H9 (cell line): ENCODE results near the gene LENG9. TPM values are rescaled to one million over a fixed set of nuclear protein-coding genes. Genes with fewer than 3 reads are reported as not detected.

Experiments used
- DNase-seq: peaks from one replicate; pipeline ENCODE4 v3.0.0-alpha.2; 2017
- H2AFZ ChIP-seq: one replicate; pipeline ENCODE4 v1.6.1; 2013; ENCODE audit warnings: mild to moderate bottlenecking, low read length, control low read depth, moderate library complexity
- H2AK5ac ChIP-seq: 2 replicates; pipeline ENCODE4 v1.6.1; 2013; ENCODE audit warnings: low read length, control low read depth, mixed read lengths; ENCODE audit not compliant: insufficient read length
- H2BK120ac ChIP-seq: one replicate; pipeline ENCODE4 v1.6.1; 2013; ENCODE audit warnings: low read depth, mild to moderate bottlenecking, low read length, control low read depth, inconsistent platforms; ENCODE audit not compliant: poor library complexity, severe bottlenecking
- H2BK12ac ChIP-seq: 2 replicates; pipeline ENCODE4 v1.6.1; 2013; ENCODE audit warnings: low read length, control low read depth, mixed read lengths, low read depth; ENCODE audit not compliant: insufficient read length
- H2BK15ac ChIP-seq: 2 replicates; pipeline ENCODE4 v1.6.1; 2013; ENCODE audit warnings: low read depth, low read length, control low read depth
- H2BK20ac ChIP-seq: one replicate; pipeline ENCODE4 v1.6.1; 2013; ENCODE audit warnings: low read depth, mild to moderate bottlenecking, low read length, control low read depth, inconsistent platforms; ENCODE audit not compliant: poor library complexity, severe bottlenecking
- H2BK5ac ChIP-seq: 2 replicates; pipeline ENCODE4 v1.6.1; 2013; ENCODE audit warnings: low read length, control low read depth, mixed read lengths; ENCODE audit not compliant: insufficient read length
- H3K14ac ChIP-seq: 2 replicates; pipeline ENCODE4 v1.6.1; 2013; ENCODE audit warnings: low read length, control low read depth; ENCODE audit not compliant: insufficient read depth
- H3K18ac ChIP-seq: 2 replicates; pipeline ENCODE4 v1.6.1; 2013; ENCODE audit warnings: low read depth, mild to moderate bottlenecking, mixed read lengths, low read length, control low read depth; ENCODE audit not compliant: insufficient read length
- H3K23ac ChIP-seq: 2 replicates; pipeline ENCODE4 v1.6.1; 2013; ENCODE audit warnings: low read length, control low read depth, mixed read lengths, low read depth; ENCODE audit not compliant: insufficient read length
- H3K23me2 ChIP-seq: 2 replicates; pipeline ENCODE4 v1.6.1; 2013; ENCODE audit warnings: low read depth, mild to moderate bottlenecking, mixed read lengths, low read length, control low read depth; ENCODE audit not compliant: insufficient read length, poor library complexity, severe bottlenecking
- H3K27ac ChIP-seq: 2 replicates; pipeline ENCODE4 v1.5.1; 2013; ENCODE audit warnings: low read length, control low read depth, mixed read lengths, low read depth; ENCODE audit not compliant: insufficient read length
- H3K27me3 ChIP-seq: 2 replicates; pipeline ENCODE4 v1.6.1; 2013; ENCODE audit warnings: low read length, control low read depth, inconsistent platforms; ENCODE audit not compliant: insufficient read depth
- H3K4ac ChIP-seq: 2 replicates; pipeline ENCODE4 v1.6.1; 2013; ENCODE audit warnings: low read depth, mild to moderate bottlenecking, control low read depth, inconsistent platforms, low read length, moderate library complexity
- H3K4me1 ChIP-seq: 2 replicates; pipeline ENCODE4 v1.6.1; 2013; ENCODE audit warnings: low read length, control low read depth, inconsistent platforms; ENCODE audit not compliant: insufficient read depth
- H3K4me2 ChIP-seq: 2 replicates; pipeline ENCODE4 v1.6.1; 2013; ENCODE audit warnings: low read length, control low read depth, mixed read lengths; ENCODE audit not compliant: insufficient read length, insufficient read depth
- H3K56ac ChIP-seq: 2 replicates; pipeline ENCODE4 v1.6.1; 2013; ENCODE audit warnings: low read depth, mild to moderate bottlenecking, mixed read lengths, low read length, control low read depth; ENCODE audit not compliant: insufficient read length
- H3K79me1 ChIP-seq: 2 replicates; pipeline ENCODE4 v1.6.1; 2013; ENCODE audit warnings: low read depth, mild to moderate bottlenecking, moderate library complexity, low read length, control low read depth, inconsistent platforms; ENCODE audit not compliant: insufficient read depth, poor library complexity, severe bottlenecking
- H3K79me2 ChIP-seq: 2 replicates; pipeline ENCODE4 v1.6.1; 2013; ENCODE audit warnings: low read length, control low read depth, inconsistent platforms; ENCODE audit not compliant: insufficient read depth
- H3K9ac ChIP-seq: 2 replicates; pipeline ENCODE4 v1.6.1; 2013; ENCODE audit warnings: low read length, control low read depth, mixed read lengths; ENCODE audit not compliant: insufficient read length; ENCODE audit errors: extremely low read depth
- H3K9me3 ChIP-seq: one replicate; pipeline ENCODE4 v1.6.1; 2013; ENCODE audit warnings: low read depth, low read length, inconsistent platforms; ENCODE audit not compliant: control insufficient read depth
- H3T11ph ChIP-seq: one replicate; pipeline ENCODE4 v1.6.1; 2013; ENCODE audit warnings: mild to moderate bottlenecking, low read length, control low read depth, inconsistent platforms
- H4K20me1 ChIP-seq: one replicate; pipeline ENCODE4 v1.6.1; 2013; ENCODE audit not compliant: control insufficient read depth, insufficient read length, insufficient read depth
- H4K5ac ChIP-seq: 2 replicates; pipeline ENCODE4 v1.6.1; 2013; ENCODE audit warnings: low read depth, mild to moderate bottlenecking, mixed read lengths, low read length, control low read depth; ENCODE audit not compliant: insufficient read length
- H4K8ac ChIP-seq: replicated peaks from 2 replicates; pipeline ENCODE4 v1.6.1; 2013; ENCODE audit warnings: low read length, control low read depth, mixed read lengths, low read depth; ENCODE audit not compliant: insufficient read length
- H4K91ac ChIP-seq: 2 replicates; pipeline ENCODE4 v1.6.1; 2013; ENCODE audit warnings: low read depth, mild to moderate bottlenecking, moderate library complexity, mixed read lengths, low read length, control low read depth; ENCODE audit not compliant: insufficient read length
- H3K27ac Mint-ChIP-seq, 3 experiments: 2 replicates in 2 of 3; 3 replicates in 1 of 3; pipeline ENCODE4 v1.8.0; 2020 to 2021; ENCODE audit warnings: mixed read lengths in 3 of 3, mild to moderate bottlenecking in 1 of 3, moderate library complexity in 1 of 3
- H3K27me3 Mint-ChIP-seq: 2 replicates; pipeline ENCODE4 v1.8.0; 2021; ENCODE audit warnings: low read depth, mild to moderate bottlenecking, moderate library complexity, mixed read lengths
- H3K36me3 Mint-ChIP-seq, 3 experiments: 2 replicates in 2 of 3; 3 replicates in 1 of 3; pipeline ENCODE4 v1.8.0; 2020 to 2021; ENCODE audit warnings: low read depth in 3 of 3, mixed read lengths in 3 of 3; ENCODE audit not compliant: insufficient read depth in 1 of 3
- H3K4me1 Mint-ChIP-seq, 2 experiments: 2 replicates each; pipeline ENCODE4 v1.8.0; 2020; ENCODE audit warnings: mixed read lengths in 2 of 2
- H3K4me3 Mint-ChIP-seq, 2 experiments: 2 replicates in 1 of 2; 3 replicates in 1 of 2; pipeline ENCODE4 v1.8.0; 2020 to 2021; ENCODE audit warnings: mild to moderate bottlenecking in 2 of 2, mixed read lengths in 2 of 2, moderate library complexity in 1 of 2
- H3K9me3 Mint-ChIP-seq, 2 experiments: 2 replicates in 1 of 2; 3 replicates in 1 of 2; pipeline ENCODE4 v1.8.0; 2020; ENCODE audit warnings: mild to moderate bottlenecking in 2 of 2, mixed read lengths in 2 of 2, moderate library complexity in 1 of 2
- CTCF ChIP-seq: fragments of 200-600 bp; sonication (generic); conservative IDR thresholded peaks from 3 replicates; pipeline ENCODE4 v1.8.0; 2021; ENCODE audit warnings: antibody characterized with exemption, mild to moderate bottlenecking
- WGBS: extraction: QIAGEN DNeasy Blood & Tissue Kit; methylation state at CpG from one replicate; pipeline ENCODE4 v1.1.7; 2013; ENCODE audit warnings: missing lambda C conversion rate, low lambda C conversion rate, mixed read lengths; ENCODE audit not compliant: insufficient read length; ENCODE audit errors: extremely low coverage; 5-methylcytosine and 5-hydroxymethylcytosine counted together
- total RNA-seq: library from RNA; stranded (reverse); gene quantifications from 2 replicates; pipeline ENCODE4 v1.2.1, GENCODE V29; 2021

The LENG9 gene
- total RNA-seq, 1 experiment from 2014 or later = 3.8 TPM

- no peak overlapping the region for H3K56ac ChIP-seq
- peaks cover 0 to 2% of the 10 kb centered on the region in 2 experiments; a peak in 3 of 5 replicates for H3K9me3 Mint-ChIP-seq
- H4K20me1 ChIP-seq = no peaks in the 10 kb centered on the region
- no peak overlapping the region for H2BK12ac ChIP-seq
- no peak overlapping the region for H2BK120ac ChIP-seq
- H3K14ac ChIP-seq = no peak overlapping the region
- H2BK15ac ChIP-seq = no peak overlapping the region
- H3K27ac ChIP-seq = no peak overlapping the region
- no peak overlapping the region for H4K5ac ChIP-seq
- no peak overlapping the region for H2BK20ac ChIP-seq
- no peaks in the 10 kb centered on the region for H3K79me2 ChIP-seq
- peak overlapping the region; percentile 76 to 91 (median 82); a peak in 6 of 7 replicates for H3K27ac Mint-ChIP-seq
- no peak overlapping the region for H3K9ac ChIP-seq
- no peaks in the 10 kb centered on the region for H3K79me1 ChIP-seq
- H4K8ac ChIP-seq = no peak overlapping the region
- no peak overlapping the region for H3K4ac ChIP-seq
- peaks cover 24 to 56% (median 49%) of the 10 kb centered on the region in 3 experiments; a peak in 6 of 7 replicates for H3K36me3 Mint-ChIP-seq
- H3K9me3 ChIP-seq = no peaks in the 10 kb centered on the region
- H3K27me3 Mint-ChIP-seq = peaks cover 51% of the 10 kb centered on the region
- H4K91ac ChIP-seq = no peak overlapping the region
- peaks cover 42 to 55% of the 10 kb centered on the region in 2 experiments for H3K4me1 Mint-ChIP-seq
- peaks cover 5% of the 10 kb centered on the region; the same call in 1 of the 2 replicates for H3K4me1 ChIP-seq
- H2AK5ac ChIP-seq = no peak overlapping the region
- H3K27me3 ChIP-seq = no peaks in the 10 kb centered on the region; the same call in 1 of the 2 replicates
- no peak overlapping the region for H2AFZ ChIP-seq
- H3K18ac ChIP-seq = no peak overlapping the region
- WGBS = no CpG with 5 or more reads among the region's 7 CpGs
- TF ChIP-seq CTCF = no peak
- H3K23ac ChIP-seq = no peak overlapping the region
- no peak for DNase-seq
- no peak overlapping the region for H3T11ph ChIP-seq
- no peak overlapping the region for H2BK5ac ChIP-seq
- H3K4me2 ChIP-seq = peak overlapping the region; percentile 30
- H3K4me3 Mint-ChIP-seq = peak overlapping the region; percentile 47 to 65
- H3K23me2 ChIP-seq = peaks cover 4% of the 10 kb centered on the region
Observed at GRCh38 chr19:54421521-54421920, 42.1 kb downstream of the LENG9 start.
